Liver (tissue), 9 donors: Measurements from ENCODE around the gene ANP32A. TPM values are rescaled to one million over a fixed set of nuclear protein-coding genes. Genes with fewer than 3 reads are reported as not detected.

ENCODE experiments used
- DNase-seq: peaks from one replicate; pipeline ENCODE4 v3.0.0-alpha.2; 2017; ENCODE audit warnings: low spot score
- H3K27ac ChIP-seq, 2 donors: one replicate each; pipeline ENCODE4 v1.7.0; 2013; ENCODE audit warnings: inconsistent platforms in 2 of 2, low read length in 2 of 2, control low read depth in 1 of 2, low read depth in 1 of 2, mild to moderate bottlenecking in 1 of 2
- H3K27me3 ChIP-seq, 4 donors: one replicate each; pipeline versions ENCODE4 v1.6.1 to v1.7.0; 2013; ENCODE audit warnings: low read length in 3 of 4, inconsistent platforms in 1 of 4, mild to moderate bottlenecking in 1 of 4, moderate library complexity in 1 of 4; ENCODE audit not compliant: control insufficient read depth in 4 of 4, insufficient read depth in 4 of 4
- H3K36me3 ChIP-seq, 4 donors: one replicate each; pipeline versions ENCODE4 v1.6.1 to v1.7.0; 2013; ENCODE audit warnings: low read length in 3 of 4, mild to moderate bottlenecking in 3 of 4, low read depth in 1 of 4, moderate library complexity in 1 of 4; ENCODE audit not compliant: control insufficient read depth in 4 of 4, insufficient read depth in 3 of 4
- H3K4me1 ChIP-seq, 4 donors: one replicate each; pipeline versions ENCODE4 v1.6.1 to v1.7.0; 2013; ENCODE audit warnings: low read length in 3 of 4, mild to moderate bottlenecking in 3 of 4, moderate library complexity in 1 of 4; ENCODE audit not compliant: control insufficient read depth in 4 of 4, insufficient read depth in 4 of 4
- H3K4me3 ChIP-seq, 3 donors: one replicate each; pipeline versions ENCODE4 v1.6.1 to v1.7.0; 2013; ENCODE audit warnings: low read length in 3 of 3, control low read depth in 1 of 3, low read depth in 1 of 3, mild to moderate bottlenecking in 1 of 3
- H3K9ac ChIP-seq, 2 donors: one replicate each; pipeline ENCODE4 v1.7.0; 2013; ENCODE audit warnings: low read length in 2 of 2, mild to moderate bottlenecking in 2 of 2, moderate library complexity in 2 of 2, control low read depth in 1 of 2, low read depth in 1 of 2
- H3K9me3 ChIP-seq, 4 donors: one replicate each; pipeline versions ENCODE4 v1.6.1 to v1.7.0; 2013; ENCODE audit warnings: low read length in 3 of 4; ENCODE audit not compliant: control insufficient read depth in 4 of 4
- EGR1 ChIP-seq, 2 donors: IDR thresholded peaks; 2 replicates each; pipeline ENCODE4 v1.6.1; 2016 to 2018; ENCODE audit warnings: antibody characterized with exemption in 2 of 2, low read depth in 2 of 2
- FOXA1 ChIP-seq: IDR thresholded peaks from 2 replicates; pipeline ENCODE4 v1.6.1; 2016; ENCODE audit warnings: antibody characterized with exemption
- FOXA2 ChIP-seq: IDR thresholded peaks from 2 replicates; pipeline ENCODE4 v1.6.1; 2016; ENCODE audit warnings: antibody characterized with exemption
- GABPA ChIP-seq, 2 donors: IDR thresholded peaks in 1 of 2; conservative IDR thresholded peaks in 1 of 2; 2 replicates each; pipeline ENCODE4 v1.6.1; 2016; ENCODE audit warnings: antibody characterized with exemption in 2 of 2, mild to moderate bottlenecking in 1 of 2, moderate library complexity in 1 of 2
- HNF4A ChIP-seq, 2 donors: conservative IDR thresholded peaks; 2 replicates each; pipeline ENCODE4 v1.6.1; 2016; ENCODE audit warnings: antibody characterized with exemption in 2 of 2, mild to moderate bottlenecking in 2 of 2
- JUND ChIP-seq, 2 donors: IDR thresholded peaks; 2 replicates each; pipeline ENCODE4 v1.6.1; 2016; ENCODE audit warnings: antibody characterized with exemption in 2 of 2
- NR2F2 ChIP-seq: IDR thresholded peaks from 2 replicates; pipeline ENCODE4 v1.6.1; 2016; ENCODE audit warnings: antibody characterized with exemption
- RAD21 ChIP-seq, 2 donors: IDR thresholded peaks; 2 replicates each; pipeline ENCODE4 v1.6.1; 2016; ENCODE audit warnings: antibody characterized with exemption in 2 of 2, mild to moderate bottlenecking in 2 of 2
- RXRA ChIP-seq, 2 donors: IDR thresholded peaks; 2 replicates each; pipeline ENCODE4 v1.6.1; 2017 to 2018; ENCODE audit warnings: antibody characterized with exemption in 2 of 2, mild to moderate bottlenecking in 1 of 2
- SP1 ChIP-seq: IDR thresholded peaks from 2 replicates; pipeline ENCODE4 v1.6.1; 2018; ENCODE audit warnings: antibody characterized with exemption, mild to moderate bottlenecking
- TAF1 ChIP-seq: conservative IDR thresholded peaks from 2 replicates; pipeline ENCODE4 v1.6.1; 2016; ENCODE audit warnings: antibody characterized with exemption, mild to moderate bottlenecking
- YY1 ChIP-seq: IDR thresholded peaks from 2 replicates; pipeline ENCODE4 v1.6.1; 2016; ENCODE audit warnings: antibody characterized with exemption, mild to moderate bottlenecking
- WGBS: extraction: QIAGEN DNeasy Blood & Tissue Kit; methylation state at CpG from one replicate; pipeline ENCODE4 v1.1.7; 2013; 5-methylcytosine and 5-hydroxymethylcytosine counted together
- polyA plus RNA-seq, 2 donors: library from polyadenylated mRNA; stranded (reverse) in 1 of 2; unstranded in 1 of 2; fragments of 200-250 nt in 1 of 2; fragments of >200 nt in 1 of 2; fragmentation: Nextera tagmentation in 1 of 2; extraction: Ambion mirVana in 1 of 2; gene quantifications; one replicate each; pipeline versions ENCODE4 v1.2.1 to v1.2.3, GENCODE V29; 2013 to 2015
- total RNA-seq, 2 donors: library from RNA; depleted of rRNA; stranded (reverse); fragments of >200 nt; gene quantifications; one replicate each; pipeline ENCODE4 v1.2.3, GENCODE V29; 2014
- TF ChIP-seq, protein P1 (sequence below): fragments of 150-350 bp; IDR thresholded peaks from 2 replicates; pipeline ENCODE4 v1.5.1; 2017; ENCODE audit warnings: improper control_type of control experiment, low read depth, low read length; ENCODE audit not compliant: missing input control
- TF ChIP-seq, protein P2 (sequence below): IDR thresholded peaks from 2 replicates; pipeline ENCODE4 v1.6.1; 2016; ENCODE audit warnings: antibody characterized with exemption, mild to moderate bottlenecking
- TF ChIP-seq, protein P3 (sequence below): IDR thresholded peaks from 2 replicates; pipeline ENCODE4 v1.6.1; 2016; ENCODE audit warnings: antibody characterized with exemption
- TF ChIP-seq, protein P4 (sequence below): IDR thresholded peaks from 2 replicates; pipeline ENCODE4 v1.6.1; 2016; ENCODE audit warnings: antibody characterized with exemption
- TF ChIP-seq, protein P5 (sequence below): IDR thresholded peaks from 2 replicates; pipeline ENCODE4 v1.6.1; 2016; ENCODE audit warnings: antibody characterized with exemption
- donor health status: healthy.
- donor health status: healthy.
- donor health status: healthy.
- donor health status: healthy.
- donor health status: healthy.

The ANP32A gene
- total and polyA plus RNA-seq, 4 donors: 30.5 to 60.4 (median 39.4) TPM

DNA sequence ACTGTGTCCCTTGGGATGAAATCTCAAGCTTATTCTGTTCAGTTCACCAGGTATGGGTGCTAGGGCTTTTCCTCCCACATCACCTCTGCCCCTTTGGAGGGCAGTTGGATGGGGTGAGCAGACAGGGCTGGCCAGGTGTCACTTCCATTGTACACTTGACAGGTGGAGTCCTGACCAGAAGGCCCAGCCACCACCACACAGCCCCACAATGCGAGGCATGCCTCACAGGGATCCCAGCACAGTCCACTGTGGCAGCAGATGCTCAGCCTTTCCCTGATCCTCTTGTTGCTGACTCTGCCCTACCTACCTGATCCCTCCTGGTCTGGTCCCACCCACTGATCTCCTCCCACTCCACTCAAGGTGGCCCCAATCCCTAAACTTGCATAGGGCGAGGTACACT is 88.2 kb downstream of the ANP32A start:
- TF ChIP-seq RAD21 (IDR thresholded peaks at IDR 0.05): no peak
- TF ChIP-seq SP1: no peak
- TF ChIP-seq TAF1: no peak
- TF ChIP-seq, protein P1, sequence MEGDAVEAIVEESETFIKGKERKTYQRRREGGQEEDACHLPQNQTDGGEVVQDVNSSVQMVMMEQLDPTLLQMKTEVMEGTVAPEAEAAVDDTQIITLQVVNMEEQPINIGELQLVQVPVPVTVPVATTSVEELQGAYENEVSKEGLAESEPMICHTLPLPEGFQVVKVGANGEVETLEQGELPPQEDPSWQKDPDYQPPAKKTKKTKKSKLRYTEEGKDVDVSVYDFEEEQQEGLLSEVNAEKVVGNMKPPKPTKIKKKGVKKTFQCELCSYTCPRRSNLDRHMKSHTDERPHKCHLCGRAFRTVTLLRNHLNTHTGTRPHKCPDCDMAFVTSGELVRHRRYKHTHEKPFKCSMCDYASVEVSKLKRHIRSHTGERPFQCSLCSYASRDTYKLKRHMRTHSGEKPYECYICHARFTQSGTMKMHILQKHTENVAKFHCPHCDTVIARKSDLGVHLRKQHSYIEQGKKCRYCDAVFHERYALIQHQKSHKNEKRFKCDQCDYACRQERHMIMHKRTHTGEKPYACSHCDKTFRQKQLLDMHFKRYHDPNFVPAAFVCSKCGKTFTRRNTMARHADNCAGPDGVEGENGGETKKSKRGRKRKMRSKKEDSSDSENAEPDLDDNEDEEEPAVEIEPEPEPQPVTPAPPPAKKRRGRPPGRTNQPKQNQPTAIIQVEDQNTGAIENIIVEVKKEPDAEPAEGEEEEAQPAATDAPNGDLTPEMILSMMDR: no peak
- no peak for TF ChIP-seq EGR1 (IDR thresholded peaks at IDR 0.05; ENCODE audit: low read depth in 2 of 2)
- TF ChIP-seq NR2F2: no peak
- TF ChIP-seq, protein P2, sequence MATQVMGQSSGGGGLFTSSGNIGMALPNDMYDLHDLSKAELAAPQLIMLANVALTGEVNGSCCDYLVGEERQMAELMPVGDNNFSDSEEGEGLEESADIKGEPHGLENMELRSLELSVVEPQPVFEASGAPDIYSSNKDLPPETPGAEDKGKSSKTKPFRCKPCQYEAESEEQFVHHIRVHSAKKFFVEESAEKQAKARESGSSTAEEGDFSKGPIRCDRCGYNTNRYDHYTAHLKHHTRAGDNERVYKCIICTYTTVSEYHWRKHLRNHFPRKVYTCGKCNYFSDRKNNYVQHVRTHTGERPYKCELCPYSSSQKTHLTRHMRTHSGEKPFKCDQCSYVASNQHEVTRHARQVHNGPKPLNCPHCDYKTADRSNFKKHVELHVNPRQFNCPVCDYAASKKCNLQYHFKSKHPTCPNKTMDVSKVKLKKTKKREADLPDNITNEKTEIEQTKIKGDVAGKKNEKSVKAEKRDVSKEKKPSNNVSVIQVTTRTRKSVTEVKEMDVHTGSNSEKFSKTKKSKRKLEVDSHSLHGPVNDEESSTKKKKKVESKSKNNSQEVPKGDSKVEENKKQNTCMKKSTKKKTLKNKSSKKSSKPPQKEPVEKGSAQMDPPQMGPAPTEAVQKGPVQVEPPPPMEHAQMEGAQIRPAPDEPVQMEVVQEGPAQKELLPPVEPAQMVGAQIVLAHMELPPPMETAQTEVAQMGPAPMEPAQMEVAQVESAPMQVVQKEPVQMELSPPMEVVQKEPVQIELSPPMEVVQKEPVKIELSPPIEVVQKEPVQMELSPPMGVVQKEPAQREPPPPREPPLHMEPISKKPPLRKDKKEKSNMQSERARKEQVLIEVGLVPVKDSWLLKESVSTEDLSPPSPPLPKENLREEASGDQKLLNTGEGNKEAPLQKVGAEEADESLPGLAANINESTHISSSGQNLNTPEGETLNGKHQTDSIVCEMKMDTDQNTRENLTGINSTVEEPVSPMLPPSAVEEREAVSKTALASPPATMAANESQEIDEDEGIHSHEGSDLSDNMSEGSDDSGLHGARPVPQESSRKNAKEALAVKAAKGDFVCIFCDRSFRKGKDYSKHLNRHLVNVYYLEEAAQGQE: no peak
- TF ChIP-seq YY1: no peak
- TF ChIP-seq, protein P3, sequence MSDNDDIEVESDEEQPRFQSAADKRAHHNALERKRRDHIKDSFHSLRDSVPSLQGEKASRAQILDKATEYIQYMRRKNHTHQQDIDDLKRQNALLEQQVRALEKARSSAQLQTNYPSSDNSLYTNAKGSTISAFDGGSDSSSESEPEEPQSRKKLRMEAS: no peak
- Histone ChIP-seq H3K36me3 (no peaks in the 10 kb centered on the region), H3K27ac (no peak overlapping the region), H3K9me3 (no peaks in the 10 kb centered on the region), H3K4me3 (no peak overlapping the region), H3K27me3 (no peaks in the 10 kb centered on the region), H3K4me1 (no peaks in the 10 kb centered on the region), H3K9ac (no peak overlapping the region)
- WGBS: 97% methylated on average over 2 of the region's 2 CpGs
- DNase-seq: no peak

DNA sequence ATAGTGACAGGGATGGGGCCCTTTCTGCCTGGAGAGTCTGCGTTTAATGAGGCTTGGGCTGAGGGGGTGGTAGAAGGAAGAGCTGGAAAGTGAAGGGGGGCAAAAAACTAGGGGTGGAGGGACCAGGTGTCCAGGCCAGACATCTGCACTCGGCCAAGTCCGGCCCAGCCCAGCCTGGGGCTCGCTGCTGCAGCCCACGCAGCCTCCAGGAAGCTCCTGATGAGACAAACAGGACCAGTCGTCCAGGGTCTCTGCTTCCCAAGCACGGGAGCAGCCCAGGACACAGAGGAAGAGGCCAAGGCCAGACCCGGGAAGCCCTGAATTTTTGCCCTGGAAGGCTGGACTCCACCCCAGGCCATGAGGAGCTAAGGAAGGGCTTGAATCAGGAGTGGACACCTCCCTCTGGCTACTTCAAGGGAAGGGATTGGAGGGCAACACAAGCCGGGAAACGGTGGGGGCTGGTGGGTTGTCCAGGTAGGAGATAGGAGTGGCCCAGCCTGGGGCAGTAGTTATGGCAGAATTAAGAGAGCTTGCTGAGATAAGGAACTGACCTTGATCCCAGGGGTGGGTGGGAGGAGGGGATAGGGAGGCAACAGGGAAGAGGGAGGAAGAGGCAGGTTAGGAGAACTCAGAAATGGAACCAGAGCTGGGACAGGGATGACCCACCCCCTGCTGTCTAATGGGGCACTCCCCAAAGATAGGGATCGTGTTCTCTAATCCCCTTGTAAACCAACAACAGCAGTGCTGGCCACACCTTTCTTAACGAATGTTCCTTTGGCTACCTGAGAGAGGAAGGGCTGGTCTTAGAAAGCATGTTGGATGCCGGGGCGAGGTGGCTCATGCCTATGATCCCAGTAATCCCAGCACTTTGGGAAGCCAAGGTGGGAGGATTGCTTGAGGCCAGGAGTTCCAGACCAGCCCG is 89.5 kb downstream of the ANP32A start:
- Histone ChIP-seq H3K36me3 (no peaks in the 10 kb centered on the region), H3K9me3 (no peaks in the 10 kb centered on the region), H3K4me1 (no peaks in the 10 kb centered on the region), H3K9ac (no peak overlapping the region), H3K27me3 (no peaks in the 10 kb centered on the region), H3K4me3 (no peak overlapping the region), H3K27ac (no peak overlapping the region)
- WGBS: 65% methylated on average over 15 of the region's 15 CpGs
- no peak for DNase-seq
- no peak for TF ChIP-seq TAF1
- TF ChIP-seq NR2F2: no peak
- no peak for TF ChIP-seq YY1
- TF ChIP-seq, protein P3: no peak
- no peak for TF ChIP-seq FOXA1
- TF ChIP-seq JUND (IDR thresholded peaks at IDR 0.05): no peak
- no peak for TF ChIP-seq GABPA (IDR thresholded peaks at IDR 0.05 in 1 of 2, conservative IDR thresholded peaks at IDR 0.05 in 1 of 2)
- TF ChIP-seq EGR1 (IDR thresholded peaks at IDR 0.05; ENCODE audit: low read depth in 2 of 2): no peak
- no peak for TF ChIP-seq RAD21 (IDR thresholded peaks at IDR 0.05)
- no peak for TF ChIP-seq SP1
- TF ChIP-seq, protein P2: no peak
- TF ChIP-seq, protein P4, sequence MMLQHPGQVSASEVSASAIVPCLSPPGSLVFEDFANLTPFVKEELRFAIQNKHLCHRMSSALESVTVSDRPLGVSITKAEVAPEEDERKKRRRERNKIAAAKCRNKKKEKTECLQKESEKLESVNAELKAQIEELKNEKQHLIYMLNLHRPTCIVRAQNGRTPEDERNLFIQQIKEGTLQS: no peak
- no peak for TF ChIP-seq RXRA (IDR thresholded peaks at IDR 0.05)
- TF ChIP-seq HNF4A (conservative IDR thresholded peaks at IDR 0.05): no peak
- TF ChIP-seq, protein P5, sequence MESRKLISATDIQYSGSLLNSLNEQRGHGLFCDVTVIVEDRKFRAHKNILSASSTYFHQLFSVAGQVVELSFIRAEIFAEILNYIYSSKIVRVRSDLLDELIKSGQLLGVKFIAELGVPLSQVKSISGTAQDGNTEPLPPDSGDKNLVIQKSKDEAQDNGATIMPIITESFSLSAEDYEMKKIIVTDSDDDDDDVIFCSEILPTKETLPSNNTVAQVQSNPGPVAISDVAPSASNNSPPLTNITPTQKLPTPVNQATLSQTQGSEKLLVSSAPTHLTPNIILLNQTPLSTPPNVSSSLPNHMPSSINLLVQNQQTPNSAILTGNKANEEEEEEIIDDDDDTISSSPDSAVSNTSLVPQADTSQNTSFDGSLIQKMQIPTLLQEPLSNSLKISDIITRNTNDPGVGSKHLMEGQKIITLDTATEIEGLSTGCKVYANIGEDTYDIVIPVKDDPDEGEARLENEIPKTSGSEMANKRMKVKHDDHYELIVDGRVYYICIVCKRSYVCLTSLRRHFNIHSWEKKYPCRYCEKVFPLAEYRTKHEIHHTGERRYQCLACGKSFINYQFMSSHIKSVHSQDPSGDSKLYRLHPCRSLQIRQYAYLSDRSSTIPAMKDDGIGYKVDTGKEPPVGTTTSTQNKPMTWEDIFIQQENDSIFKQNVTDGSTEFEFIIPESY: no peak
- no peak for TF ChIP-seq FOXA2
